Subcutaneous adipose tissue (tissue), 4 donors: Measurements from ENCODE around the gene BRPF3. TPM values are rescaled to one million over a fixed set of nuclear protein-coding genes. Genes with fewer than 3 reads are reported as not detected.

Source experiments
- CTCF ChIP-seq: fragments of 450-650 bp; IDR thresholded peaks from one replicate; pipeline ENCODE4 v1.5.1; 2016; ENCODE audit warnings: low read depth, mild to moderate bottlenecking, control low read depth, antibody characterized with exemption, moderate library complexity
- total RNA-seq, 4 donors: library from RNA; depleted of rRNA; stranded (reverse); fragments of >200 nt; gene quantifications; one replicate each; pipeline ENCODE4 v1.1.0, GENCODE V29; 2016

The BRPF3 gene
- total RNA-seq, 4 donors from 2014 or later, result 12.7 to 31.1 (median 20.3) TPM

GRCh38 chr6:36200998-36201596, 4.6 kb downstream of the BRPF3 start:
- no peak for TF ChIP-seq CTCF

GRCh38 chr6:36201612-36202011, 5.1 kb downstream of the BRPF3 start:
- TF ChIP-seq CTCF, result no peak

- no peak for TF ChIP-seq CTCF
Measured at GRCh38 chr6:36202101-36202500, 5.6 kb downstream of the BRPF3 start.

GRCh38 chr6:36204068-36204753, 7.7 kb downstream of the BRPF3 start:
- no peak for TF ChIP-seq CTCF

- no peak for TF ChIP-seq CTCF
Measured at GRCh38 chr6:36207155-36207554, 10.6 kb downstream of the BRPF3 start.

- TF ChIP-seq CTCF, result no peak
Measured at GRCh38 chr6:36209606-36210005, 13.1 kb downstream of the BRPF3 start.

- no peak for TF ChIP-seq CTCF
Measured at GRCh38 chr6:36210182-36210581, 13.6 kb downstream of the BRPF3 start.
